ENCODE results near the gene EFR3B.

DNA sequence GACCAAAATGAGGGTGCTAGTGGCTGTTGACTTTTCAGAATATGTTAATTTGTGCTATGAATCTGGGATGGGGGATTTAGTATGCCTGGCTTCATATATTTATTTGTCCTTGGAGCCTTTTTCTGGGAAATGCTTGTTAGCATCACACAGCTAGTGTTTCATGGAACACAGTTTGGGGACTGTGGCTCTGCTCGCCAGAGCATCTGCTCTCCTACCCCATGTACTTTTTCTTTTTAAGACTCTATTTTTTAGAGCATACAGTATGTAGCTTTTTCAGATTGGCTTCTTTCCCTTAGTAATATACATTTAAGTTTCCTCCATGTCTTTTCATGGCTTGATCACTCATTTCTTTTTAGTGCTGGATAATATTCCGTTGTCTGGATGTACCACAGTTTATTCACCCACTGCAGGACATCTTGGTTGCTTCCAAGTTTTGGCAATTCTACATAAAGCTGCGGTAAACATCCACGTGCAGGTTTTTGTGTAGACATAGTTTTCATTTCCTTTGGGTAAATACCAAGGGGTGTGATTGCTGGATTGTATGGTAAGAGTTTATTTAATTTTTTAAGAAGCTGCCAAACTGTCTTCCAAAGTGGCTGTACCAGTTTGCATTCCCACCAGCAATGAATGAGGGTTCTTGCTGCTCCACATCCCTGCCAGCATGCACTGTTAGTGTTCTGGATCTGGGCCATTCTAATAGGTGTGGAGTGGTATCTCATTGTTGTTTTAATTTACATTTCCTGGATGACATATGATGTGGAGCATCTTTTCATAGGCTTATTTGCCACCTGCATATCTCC, 44.1 kb downstream of the EFR3B start:
- TF ChIP-seq, protein P1, sequence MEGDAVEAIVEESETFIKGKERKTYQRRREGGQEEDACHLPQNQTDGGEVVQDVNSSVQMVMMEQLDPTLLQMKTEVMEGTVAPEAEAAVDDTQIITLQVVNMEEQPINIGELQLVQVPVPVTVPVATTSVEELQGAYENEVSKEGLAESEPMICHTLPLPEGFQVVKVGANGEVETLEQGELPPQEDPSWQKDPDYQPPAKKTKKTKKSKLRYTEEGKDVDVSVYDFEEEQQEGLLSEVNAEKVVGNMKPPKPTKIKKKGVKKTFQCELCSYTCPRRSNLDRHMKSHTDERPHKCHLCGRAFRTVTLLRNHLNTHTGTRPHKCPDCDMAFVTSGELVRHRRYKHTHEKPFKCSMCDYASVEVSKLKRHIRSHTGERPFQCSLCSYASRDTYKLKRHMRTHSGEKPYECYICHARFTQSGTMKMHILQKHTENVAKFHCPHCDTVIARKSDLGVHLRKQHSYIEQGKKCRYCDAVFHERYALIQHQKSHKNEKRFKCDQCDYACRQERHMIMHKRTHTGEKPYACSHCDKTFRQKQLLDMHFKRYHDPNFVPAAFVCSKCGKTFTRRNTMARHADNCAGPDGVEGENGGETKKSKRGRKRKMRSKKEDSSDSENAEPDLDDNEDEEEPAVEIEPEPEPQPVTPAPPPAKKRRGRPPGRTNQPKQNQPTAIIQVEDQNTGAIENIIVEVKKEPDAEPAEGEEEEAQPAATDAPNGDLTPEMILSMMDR (IDR thresholded peaks at IDR 0.05) = no peak
- no peak for TF ChIP-seq POLR2A (IDR thresholded peaks at IDR 0.05)
